Measurements from ENCODE around the gene JMJD1C.

JMJD1C gene

GRCh38 chr10:63265222-63265617 lies 200.6 kb downstream of the JMJD1C start:
- TF ChIP-seq CTCF (IDR thresholded peaks at IDR 0.05; ENCODE audit: low read depth, low read length) (no peak), EZH2phosphoT487 (IDR thresholded peaks at IDR 0.05; ENCODE audit: low read depth) (no peak)
- H3K9me3 ChIP-seq (ENCODE audit: insufficient read depth, low read length), result no peaks in the 10 kb centered on the region
- peaks cover 15% of the 10 kb centered on the region for H3K36me3 ChIP-seq (replicated peaks; ENCODE audit: low read depth, low read length)
- peak overlapping the region; percentile 93 for H3K4me3 ChIP-seq (ENCODE audit: low read length)
- peak overlapping the region; percentile 59 for H3K4me2 ChIP-seq (ENCODE audit: low read length)
- H3K9ac ChIP-seq (ENCODE audit: low read length), result peak overlapping the region; percentile 95
- peaks cover 39% of the 10 kb centered on the region for H3K4me1 ChIP-seq (ENCODE audit: low read length)
- peaks cover 15% of the 10 kb centered on the region for H4K20me1 ChIP-seq (ENCODE audit: insufficient read depth, low read length)
- no peak overlapping the region for H2AFZ ChIP-seq (ENCODE audit: low read depth, low read length)
- peak overlapping the region; percentile 98 for H3K27ac ChIP-seq (ENCODE audit: low read length)
- H3K27me3 ChIP-seq (ENCODE audit: low read depth, low read length), result no peaks in the 10 kb centered on the region
- H3K79me2 ChIP-seq (ENCODE audit: low read length), result peaks cover 96% of the 10 kb centered on the region

- Histone ChIP-seq H3K27me3 (ENCODE audit: low read depth, low read length) (no peaks in the 10 kb centered on the region), H3K4me3 (ENCODE audit: low read length) (peak overlapping the region; percentile 93), H3K36me3 (replicated peaks; ENCODE audit: low read depth, low read length) (peaks cover 20% of the 10 kb centered on the region), H3K27ac (ENCODE audit: low read length) (peak overlapping the region; percentile 98), H3K4me1 (ENCODE audit: low read length) (peaks cover 41% of the 10 kb centered on the region), H2AFZ (ENCODE audit: low read depth, low read length) (no peak overlapping the region), H3K79me2 (ENCODE audit: low read length) (peaks cover 96% of the 10 kb centered on the region), H3K4me2 (ENCODE audit: low read length) (peak overlapping the region; percentile 59), H3K9me3 (ENCODE audit: insufficient read depth, low read length) (no peaks in the 10 kb centered on the region), H4K20me1 (ENCODE audit: insufficient read depth, low read length) (peaks cover 20% of the 10 kb centered on the region), H3K9ac (ENCODE audit: low read length) (peak overlapping the region; percentile 45)
- TF ChIP-seq CTCF (IDR thresholded peaks at IDR 0.05; ENCODE audit: low read depth, low read length), result no peak
- no peak for TF ChIP-seq EZH2phosphoT487 (IDR thresholded peaks at IDR 0.05; ENCODE audit: low read depth)
Measured at GRCh38 chr10:63264617-63265221, 201.1 kb downstream of the JMJD1C start.

- H3K79me2 ChIP-seq (ENCODE audit: low read length), result peaks cover 100% of the 10 kb centered on the region
- H3K4me1 ChIP-seq (ENCODE audit: low read length), result peaks cover 60% of the 10 kb centered on the region
- H2AFZ ChIP-seq (ENCODE audit: low read depth, low read length), result no peak overlapping the region
- peaks cover 42% of the 10 kb centered on the region for H4K20me1 ChIP-seq (ENCODE audit: insufficient read depth, low read length)
- TF ChIP-seq CTCF (IDR thresholded peaks at IDR 0.05; ENCODE audit: low read depth, low read length), result no peak
- TF ChIP-seq EZH2phosphoT487 (IDR thresholded peaks at IDR 0.05; ENCODE audit: low read depth), result no peak
- H3K36me3 ChIP-seq (replicated peaks; ENCODE audit: low read depth, low read length), result peaks cover 36% of the 10 kb centered on the region
- peak overlapping the region; percentile 42 for H3K9ac ChIP-seq (ENCODE audit: low read length)
- H3K4me3 ChIP-seq (ENCODE audit: low read length), result peak overlapping the region; percentile 55
- peak overlapping the region; percentile 71 for H3K4me2 ChIP-seq (ENCODE audit: low read length)
- no peaks in the 10 kb centered on the region for H3K9me3 ChIP-seq (ENCODE audit: insufficient read depth, low read length)
- peak overlapping the region; percentile 88 for H3K27ac ChIP-seq (ENCODE audit: low read length)
- no peaks in the 10 kb centered on the region for H3K27me3 ChIP-seq (ENCODE audit: low read depth, low read length)
Measured at GRCh38 chr10:63262430-63263073, 203.2 kb downstream of the JMJD1C start.

- Histone ChIP-seq H4K20me1 (ENCODE audit: insufficient read depth, low read length) (peaks cover 52% of the 10 kb centered on the region), H3K79me2 (ENCODE audit: low read length) (peaks cover 100% of the 10 kb centered on the region), H3K27me3 (ENCODE audit: low read depth, low read length) (no peaks in the 10 kb centered on the region), H3K27ac (ENCODE audit: low read length) (peak overlapping the region; percentile 88), H3K4me1 (ENCODE audit: low read length) (peaks cover 71% of the 10 kb centered on the region), H3K4me2 (ENCODE audit: low read length) (peak overlapping the region; percentile 71), H2AFZ (ENCODE audit: low read depth, low read length) (no peak overlapping the region), H3K36me3 (replicated peaks; ENCODE audit: low read depth, low read length) (peaks cover 39% of the 10 kb centered on the region), H3K4me3 (ENCODE audit: low read length) (peak overlapping the region; percentile 55), H3K9ac (ENCODE audit: low read length) (peak overlapping the region; percentile 42), H3K9me3 (ENCODE audit: insufficient read depth, low read length) (no peaks in the 10 kb centered on the region)
- TF ChIP-seq CTCF (IDR thresholded peaks at IDR 0.05; ENCODE audit: low read depth, low read length) (no peak), EZH2phosphoT487 (IDR thresholded peaks at IDR 0.05; ENCODE audit: low read depth) (no peak)
Measured at GRCh38 chr10:63261496-63261895, 204.3 kb downstream of the JMJD1C start.
